Lower leg skin (tissue), 4 donors: ENCODE measurements around the gene ERF. TPM values are rescaled to one million over a fixed set of nuclear protein-coding genes. Genes with fewer than 3 reads are reported as not detected.

Experiments
- DNase-seq, 2 donors: peaks; one replicate each; pipeline ENCODE4 v3.0.0-alpha.2; 2019; ENCODE audit warnings: low spot score in 2 of 2
- H3K4me3 ChIP-seq: fragments of 200-600 bp; sonication (generic); 2 replicates; pipeline ENCODE4 v1.5.1; 2017; ENCODE audit warnings: mild to moderate bottlenecking, low read depth; ENCODE audit not compliant: poor library complexity, severe bottlenecking
- CTCF ChIP-seq, 3 donors: fragments of 450-650 bp; IDR thresholded peaks; one replicate each; pipeline ENCODE4 v1.5.1; 2016; ENCODE audit warnings: antibody characterized with exemption in 3 of 3, mild to moderate bottlenecking in 3 of 3, moderate library complexity in 2 of 3
- POLR2A ChIP-seq, 2 donors: fragments of 450-650 bp; IDR thresholded peaks; one replicate each; pipeline ENCODE4 v1.6.1; 2016 to 2017; ENCODE audit warnings: antibody characterized with exemption in 2 of 2, mild to moderate bottlenecking in 1 of 2, moderate library complexity in 1 of 2
- WGBS, 2 donors: methylation state at CpG; one replicate each; pipeline ENCODE4 v1.1.5; 2018; 5-methylcytosine and 5-hydroxymethylcytosine counted together
- intact Hi-C: fragments of 100-400 bp; cut with DNase I; formaldehyde crosslinking; loops from one replicate; pipeline ENCODE4 v1.15.0; 2023; ENCODE audit warnings: low total_unique reads
- total RNA-seq, 4 donors: library from RNA; depleted of rRNA; stranded (reverse); fragments of >200 nt; gene quantifications; one replicate each; pipeline ENCODE4 v1.1.0, GENCODE V29; 2016

The ERF gene
- total RNA-seq, 4 donors from 2014 or later, result 29.9 to 44.0 (median 36.9) TPM

- intact Hi-C loops, result loop anchor here (10.0 kb wide), 1 partner anchor 45 kb away; the partner anchor contains the start of gene GSK3A
- 84 to 85% methylated on average over 13 of the region's 13 CpGs for WGBS, 2 donors
- DNase-seq, result no peak
- no peak overlapping the region for H3K4me3 ChIP-seq
- TF ChIP-seq CTCF (IDR thresholded peaks at IDR 0.05) (no peak), POLR2A (IDR thresholded peaks at IDR 0.05) (no peak)
Observed at GRCh38 chr19:42290136-42290522, 35.2 kb upstream of the ERF start.

DNA sequence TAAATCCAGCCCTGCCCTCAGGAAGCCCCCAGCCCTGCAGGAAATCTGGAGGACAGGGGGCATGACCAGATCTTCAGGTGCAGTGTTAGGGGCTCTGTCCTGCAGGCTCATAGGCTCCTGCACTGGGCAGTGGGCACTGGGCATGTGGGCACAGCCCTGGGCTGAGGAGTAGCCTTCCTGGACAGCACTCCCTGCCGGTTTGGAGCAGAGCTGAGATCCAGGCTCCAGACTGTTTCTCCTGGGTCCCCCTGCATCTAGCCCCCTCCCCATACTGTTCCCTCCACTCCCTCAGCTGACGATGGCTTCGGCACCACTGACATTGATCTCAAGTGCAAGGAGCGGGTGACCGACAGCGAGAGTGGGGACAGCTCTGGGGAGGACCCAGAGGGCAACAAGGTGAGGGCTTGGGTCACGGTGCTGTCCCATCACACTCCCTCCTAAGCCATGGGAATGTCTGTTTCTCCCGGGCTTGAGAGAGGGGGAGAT lies 34.7 kb upstream of the ERF start:
- 88 to 89% methylated on average over 6 to 8 of the region's 8 CpGs for WGBS, 2 donors
- H3K4me3 ChIP-seq, result no peak overlapping the region
- intact Hi-C loops, result loop anchor here (10.0 kb wide), 1 partner anchor 45 kb away; the partner anchor contains the start of gene GSK3A
- no peak for DNase-seq
- TF ChIP-seq CTCF (IDR thresholded peaks at IDR 0.05) (no peak), POLR2A (IDR thresholded peaks at IDR 0.05) (no peak)

- DNase-seq, result no peak
- no peak overlapping the region for H3K4me3 ChIP-seq
- TF ChIP-seq CTCF (IDR thresholded peaks at IDR 0.05) (no peak), POLR2A (IDR thresholded peaks at IDR 0.05) (no peak)
- WGBS, 2 donors, result 90 to 92% methylated on average over 22 of the region's 22 CpGs
- intact Hi-C loops, result no loop called here
Observed at GRCh38 chr19:42288881-42289555, 34.1 kb upstream of the ERF start.

DNA sequence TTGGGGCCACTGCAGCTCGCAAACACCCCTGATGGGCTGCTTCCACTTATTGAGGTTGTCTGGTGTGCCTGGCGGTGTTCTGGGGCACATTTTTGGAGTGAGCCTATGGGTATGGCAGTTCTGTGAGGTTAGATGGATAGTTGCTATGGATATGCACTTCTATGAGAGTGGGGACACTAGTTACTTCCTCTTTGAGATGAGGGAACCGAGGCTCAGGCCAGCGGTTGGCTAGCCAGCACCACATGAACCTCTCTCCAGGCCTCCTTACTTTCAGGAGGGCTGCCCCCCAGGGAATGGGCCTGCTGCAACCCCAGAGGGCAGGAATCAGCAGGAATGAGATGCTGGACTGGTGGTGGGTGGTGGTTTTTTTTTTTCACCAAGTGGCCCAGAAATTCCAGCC lies 33.5 kb upstream of the ERF start:
- WGBS, 2 donors, result 82 to 85% methylated on average over 4 of the region's 4 CpGs

GRCh38 chr19:42287827-42288107 lies 32.8 kb upstream of the ERF start:
- peak in 1 of 2 donors; percentile 84 for DNase-seq
- WGBS, 2 donors, result 85 to 91% methylated on average over 10 of the region's 10 CpGs
- H3K4me3 ChIP-seq, result no peak overlapping the region
- intact Hi-C loops, result no loop called here
- TF ChIP-seq POLR2A (IDR thresholded peaks at IDR 0.05) (no peak), CTCF (IDR thresholded peaks at IDR 0.05) (no peak)

More for the DNA sequence above, 33.5 kb upstream of the ERF start:
- intact Hi-C loops, result no loop called here
- no peak for DNase-seq
- TF ChIP-seq CTCF (IDR thresholded peaks at IDR 0.05), result no peak
- TF ChIP-seq POLR2A (IDR thresholded peaks at IDR 0.05), result no peak
- no peak overlapping the region for H3K4me3 ChIP-seq
